ENCODE results near the gene SLC66A2.

DNA sequence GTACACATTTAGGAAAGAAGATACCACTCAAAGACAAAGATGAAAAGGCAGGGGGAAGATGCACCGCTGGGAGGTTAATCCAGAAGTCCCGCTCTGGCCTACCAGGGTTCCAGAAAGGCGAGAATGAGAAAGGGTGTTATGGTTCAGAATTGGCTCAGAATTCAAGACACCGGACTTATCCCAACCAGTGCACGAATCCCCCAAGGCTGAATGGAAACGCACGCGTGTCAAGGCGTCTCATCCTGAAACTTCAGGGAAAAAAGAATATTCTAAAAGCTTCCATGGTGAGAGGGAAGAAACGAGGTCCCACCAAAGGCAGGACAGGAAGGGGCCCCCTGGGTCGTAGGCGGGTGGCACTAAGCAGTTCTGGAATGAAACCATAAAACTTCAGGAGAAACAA, 71.9 kb downstream of the SLC66A2 start:
- TF ChIP-seq, protein P1, sequence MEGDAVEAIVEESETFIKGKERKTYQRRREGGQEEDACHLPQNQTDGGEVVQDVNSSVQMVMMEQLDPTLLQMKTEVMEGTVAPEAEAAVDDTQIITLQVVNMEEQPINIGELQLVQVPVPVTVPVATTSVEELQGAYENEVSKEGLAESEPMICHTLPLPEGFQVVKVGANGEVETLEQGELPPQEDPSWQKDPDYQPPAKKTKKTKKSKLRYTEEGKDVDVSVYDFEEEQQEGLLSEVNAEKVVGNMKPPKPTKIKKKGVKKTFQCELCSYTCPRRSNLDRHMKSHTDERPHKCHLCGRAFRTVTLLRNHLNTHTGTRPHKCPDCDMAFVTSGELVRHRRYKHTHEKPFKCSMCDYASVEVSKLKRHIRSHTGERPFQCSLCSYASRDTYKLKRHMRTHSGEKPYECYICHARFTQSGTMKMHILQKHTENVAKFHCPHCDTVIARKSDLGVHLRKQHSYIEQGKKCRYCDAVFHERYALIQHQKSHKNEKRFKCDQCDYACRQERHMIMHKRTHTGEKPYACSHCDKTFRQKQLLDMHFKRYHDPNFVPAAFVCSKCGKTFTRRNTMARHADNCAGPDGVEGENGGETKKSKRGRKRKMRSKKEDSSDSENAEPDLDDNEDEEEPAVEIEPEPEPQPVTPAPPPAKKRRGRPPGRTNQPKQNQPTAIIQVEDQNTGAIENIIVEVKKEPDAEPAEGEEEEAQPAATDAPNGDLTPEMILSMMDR (IDR thresholded peaks at IDR 0.05): no peak
- no peak for TF ChIP-seq POLR2A (IDR thresholded peaks at IDR 0.05)

Measured in adrenal gland (tissue), 5 donors.